Aortic smooth muscle cell (primary cell): Measurements from ENCODE around the gene PJA1. TPM values are rescaled to one million over a fixed set of nuclear protein-coding genes. Genes with fewer than 3 reads are reported as not detected.

Experiments
- total RNA-seq: library from RNA; depleted of rRNA; stranded (reverse); fragments of >200 nt; gene quantifications from 2 replicates; pipeline ENCODE4 v1.2.3, GENCODE V29; 2014

The PJA1 gene, protein sequence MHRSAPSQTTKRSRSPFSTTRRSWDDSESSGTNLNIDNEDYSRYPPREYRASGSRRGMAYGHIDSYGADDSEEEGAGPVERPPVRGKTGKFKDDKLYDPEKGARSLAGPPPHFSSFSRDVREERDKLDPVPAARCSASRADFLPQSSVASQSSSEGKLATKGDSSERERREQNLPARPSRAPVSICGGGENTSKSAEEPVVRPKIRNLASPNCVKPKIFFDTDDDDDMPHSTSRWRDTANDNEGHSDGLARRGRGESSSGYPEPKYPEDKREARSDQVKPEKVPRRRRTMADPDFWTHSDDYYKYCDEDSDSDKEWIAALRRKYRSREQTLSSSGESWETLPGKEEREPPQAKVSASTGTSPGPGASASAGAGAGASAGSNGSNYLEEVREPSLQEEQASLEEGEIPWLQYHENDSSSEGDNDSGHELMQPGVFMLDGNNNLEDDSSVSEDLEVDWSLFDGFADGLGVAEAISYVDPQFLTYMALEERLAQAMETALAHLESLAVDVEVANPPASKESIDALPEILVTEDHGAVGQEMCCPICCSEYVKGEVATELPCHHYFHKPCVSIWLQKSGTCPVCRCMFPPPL
- 21.9 and 23.9 TPM in 2 replicates for total RNA-seq

GRCh38 chrX:69165087-69165651 lies at the start of gene PJA1:
PJA1 (minus strand) TSS chrX:69165453; CDS start chrX:69163073, 2,380 bp downstream.

